ENCODE results near the gene THSD7B. TPM values are rescaled to one million over a fixed set of nuclear protein-coding genes. Genes with fewer than 3 reads are reported as not detected.

THSD7B gene
- total RNA-seq, 1 donor from 2014 or later, result 9.8 TPM

DNA sequence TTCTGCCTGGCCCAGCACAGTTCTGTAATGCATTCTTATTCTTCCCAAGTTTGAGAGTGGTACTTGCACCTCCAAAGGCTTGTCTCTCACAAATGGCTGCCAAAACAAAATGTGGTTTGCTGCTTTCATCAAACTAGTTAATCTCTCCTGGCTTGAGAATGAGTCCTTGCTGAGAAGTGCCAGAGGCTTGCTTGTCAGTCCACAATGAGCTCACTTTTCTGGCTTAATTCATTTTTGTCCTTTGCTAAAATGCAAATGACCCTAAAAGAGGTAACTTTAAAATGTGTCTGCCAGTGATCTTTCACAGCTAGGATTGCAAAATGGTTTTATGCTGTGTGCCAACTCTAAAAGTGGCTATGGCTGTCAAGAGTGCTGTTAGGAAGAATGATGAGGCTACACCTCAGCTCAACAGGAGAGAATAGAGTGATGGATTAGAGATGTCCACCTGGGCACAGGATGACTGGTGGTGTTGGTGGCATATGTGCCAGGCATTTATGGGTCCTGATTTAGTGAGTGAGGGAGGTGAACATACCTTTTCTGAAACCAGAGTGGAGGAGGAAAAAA, 907.7 kb downstream of the THSD7B start:
- Mint-ChIP-seq H3K27me3 (no peaks in the 10 kb centered on the region), H3K27ac (no peak overlapping the region), H3K4me3 (no peak overlapping the region), H3K4me1 (ENCODE audit: unreplicated experiment) (peaks cover 5% of the 10 kb centered on the region), H3K36me3 (no peaks in the 10 kb centered on the region), H3K9me3 (peaks cover 4% of the 10 kb centered on the region)
- TF ChIP-seq CTCF (conservative IDR thresholded peaks at IDR 0.05), result no peak
- DNase-seq (ENCODE audit: extremely low spot score, unreplicated experiment), result no peak

DNA sequence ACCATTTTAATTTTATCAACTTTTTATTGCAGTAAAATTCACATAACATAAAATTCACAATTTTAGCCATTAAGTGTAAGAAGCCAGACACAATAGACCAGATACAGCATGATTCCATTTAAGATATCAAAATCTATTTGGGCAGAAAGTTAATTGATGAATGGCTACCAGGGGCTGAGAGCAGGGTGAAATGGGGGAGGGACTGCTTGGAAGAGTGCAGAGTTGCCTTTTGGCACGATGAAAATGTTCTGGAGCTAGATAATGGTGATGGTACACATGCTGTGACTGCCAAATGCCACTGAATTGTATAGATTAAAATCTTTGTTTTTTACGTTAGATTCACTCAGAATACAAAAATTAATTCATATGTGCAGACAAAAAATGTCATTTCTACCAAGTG, 909.6 kb downstream of the THSD7B start:
- Mint-ChIP-seq H3K4me1 (ENCODE audit: unreplicated experiment) (peaks cover 5% of the 10 kb centered on the region), H3K27ac (no peak overlapping the region), H3K9me3 (peaks cover 4% of the 10 kb centered on the region), H3K36me3 (no peaks in the 10 kb centered on the region), H3K4me3 (no peak overlapping the region), H3K27me3 (no peaks in the 10 kb centered on the region)
- TF ChIP-seq CTCF (conservative IDR thresholded peaks at IDR 0.05), result no peak
- no peak for DNase-seq (ENCODE audit: extremely low spot score, unreplicated experiment)

GRCh38 chr2:137675584-137676327, 910.4 kb downstream of the THSD7B start:
- H3K4me3 Mint-ChIP-seq, result no peak overlapping the region
- H3K36me3 Mint-ChIP-seq, result no peaks in the 10 kb centered on the region
- H3K27me3 Mint-ChIP-seq, result no peaks in the 10 kb centered on the region
- peaks cover 5% of the 10 kb centered on the region for H3K4me1 Mint-ChIP-seq (ENCODE audit: unreplicated experiment)
- no peak for DNase-seq (ENCODE audit: extremely low spot score, unreplicated experiment)
- no peak for TF ChIP-seq CTCF (conservative IDR thresholded peaks at IDR 0.05)
- no peak overlapping the region for H3K27ac Mint-ChIP-seq
- peaks cover 4% of the 10 kb centered on the region for H3K9me3 Mint-ChIP-seq

DNA sequence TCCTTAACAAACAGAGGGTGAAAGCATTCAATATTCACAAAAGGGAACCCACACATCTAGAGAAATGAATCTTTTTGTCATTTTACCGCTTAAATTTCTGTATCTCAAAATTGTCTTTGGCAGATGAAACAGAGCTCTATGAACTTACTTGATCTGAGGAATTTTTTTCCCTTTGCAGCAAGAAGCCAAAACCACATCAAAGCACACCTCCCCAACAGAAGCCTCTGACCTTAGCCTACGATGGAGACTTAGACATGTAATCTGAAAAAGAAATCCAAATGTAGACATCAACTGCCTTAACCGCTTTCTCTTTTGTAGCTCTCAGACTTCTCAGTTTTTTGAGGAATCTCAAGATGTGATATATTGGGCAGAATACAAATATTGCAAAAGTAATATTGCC, 911.0 kb downstream of the THSD7B start:
- H3K36me3 Mint-ChIP-seq, result no peaks in the 10 kb centered on the region
- no peak for DNase-seq (ENCODE audit: extremely low spot score, unreplicated experiment)
- no peak for TF ChIP-seq CTCF (conservative IDR thresholded peaks at IDR 0.05)
- H3K27ac Mint-ChIP-seq, result no peak overlapping the region
- H3K9me3 Mint-ChIP-seq, result peaks cover 4% of the 10 kb centered on the region
- no peaks in the 10 kb centered on the region for H3K27me3 Mint-ChIP-seq
- H3K4me1 Mint-ChIP-seq (ENCODE audit: unreplicated experiment), result peaks cover 5% of the 10 kb centered on the region
- no peak overlapping the region for H3K4me3 Mint-ChIP-seq

- no peak overlapping the region for H3K4me3 Mint-ChIP-seq
- H3K4me1 Mint-ChIP-seq (ENCODE audit: unreplicated experiment), result peaks cover 5% of the 10 kb centered on the region
- no peak overlapping the region for H3K27ac Mint-ChIP-seq
- H3K36me3 Mint-ChIP-seq, result no peaks in the 10 kb centered on the region
- no peak for DNase-seq (ENCODE audit: extremely low spot score, unreplicated experiment)
- peaks cover 4% of the 10 kb centered on the region for H3K9me3 Mint-ChIP-seq
- TF ChIP-seq CTCF (conservative IDR thresholded peaks at IDR 0.05), result peak; percentile 26
- no peaks in the 10 kb centered on the region for H3K27me3 Mint-ChIP-seq
Observed at GRCh38 chr2:137677466-137677865, 912.1 kb downstream of the THSD7B start.

All from type B pancreatic cell (in vitro differentiated cells).